Measurements from ENCODE around the gene ACOX1. TPM values are rescaled to one million over a fixed set of nuclear protein-coding genes. Genes with fewer than 3 reads are reported as not detected.

ACOX1 gene
- total RNA-seq, 2 donors from 2014 or later = 22.5 to 37.6 TPM

DNA sequence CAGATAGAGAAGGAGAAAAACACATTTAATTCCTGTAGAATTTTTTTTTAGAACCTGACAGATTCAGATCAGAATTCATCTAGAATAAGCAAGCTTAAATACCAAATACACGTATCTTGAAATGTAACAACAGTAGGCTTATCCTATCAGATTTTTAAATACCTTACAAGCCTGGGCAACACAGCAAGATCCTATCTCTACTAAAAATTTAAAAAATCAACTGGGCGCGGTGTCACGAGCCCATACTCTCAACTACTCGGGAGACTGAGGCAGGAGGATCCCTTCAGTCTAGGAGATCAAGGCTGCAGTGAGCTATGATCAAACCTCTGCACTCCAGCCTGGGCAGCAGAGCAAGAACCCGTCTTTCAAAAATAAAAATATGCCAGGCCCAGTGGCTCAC, 13.5 kb downstream of the ACOX1 start:
- Histone ChIP-seq H3K27ac (no peak overlapping the region), H3K36me3 (peaks cover 7% of the 10 kb centered on the region), H3K4me3 (no peak overlapping the region), H3K4me1 (ENCODE audit: control insufficient read depth in 1 of 2, low read depth in 2 of 2) (no peaks in the 10 kb centered on the region), H3K27me3 (replicated peaks; ENCODE audit: insufficient read depth) (no peaks in the 10 kb centered on the region), H3K9me3 (no peaks in the 10 kb centered on the region)
- ATAC-seq (ENCODE audit: insufficient number of reproducible peaks, low FRiP score, low read depth) (no peak), DNase-seq (ENCODE audit: low spot score) (no peak)
- TF ChIP-seq, protein P1, sequence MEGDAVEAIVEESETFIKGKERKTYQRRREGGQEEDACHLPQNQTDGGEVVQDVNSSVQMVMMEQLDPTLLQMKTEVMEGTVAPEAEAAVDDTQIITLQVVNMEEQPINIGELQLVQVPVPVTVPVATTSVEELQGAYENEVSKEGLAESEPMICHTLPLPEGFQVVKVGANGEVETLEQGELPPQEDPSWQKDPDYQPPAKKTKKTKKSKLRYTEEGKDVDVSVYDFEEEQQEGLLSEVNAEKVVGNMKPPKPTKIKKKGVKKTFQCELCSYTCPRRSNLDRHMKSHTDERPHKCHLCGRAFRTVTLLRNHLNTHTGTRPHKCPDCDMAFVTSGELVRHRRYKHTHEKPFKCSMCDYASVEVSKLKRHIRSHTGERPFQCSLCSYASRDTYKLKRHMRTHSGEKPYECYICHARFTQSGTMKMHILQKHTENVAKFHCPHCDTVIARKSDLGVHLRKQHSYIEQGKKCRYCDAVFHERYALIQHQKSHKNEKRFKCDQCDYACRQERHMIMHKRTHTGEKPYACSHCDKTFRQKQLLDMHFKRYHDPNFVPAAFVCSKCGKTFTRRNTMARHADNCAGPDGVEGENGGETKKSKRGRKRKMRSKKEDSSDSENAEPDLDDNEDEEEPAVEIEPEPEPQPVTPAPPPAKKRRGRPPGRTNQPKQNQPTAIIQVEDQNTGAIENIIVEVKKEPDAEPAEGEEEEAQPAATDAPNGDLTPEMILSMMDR (IDR thresholded peaks at IDR 0.05) = no peak

DNA sequence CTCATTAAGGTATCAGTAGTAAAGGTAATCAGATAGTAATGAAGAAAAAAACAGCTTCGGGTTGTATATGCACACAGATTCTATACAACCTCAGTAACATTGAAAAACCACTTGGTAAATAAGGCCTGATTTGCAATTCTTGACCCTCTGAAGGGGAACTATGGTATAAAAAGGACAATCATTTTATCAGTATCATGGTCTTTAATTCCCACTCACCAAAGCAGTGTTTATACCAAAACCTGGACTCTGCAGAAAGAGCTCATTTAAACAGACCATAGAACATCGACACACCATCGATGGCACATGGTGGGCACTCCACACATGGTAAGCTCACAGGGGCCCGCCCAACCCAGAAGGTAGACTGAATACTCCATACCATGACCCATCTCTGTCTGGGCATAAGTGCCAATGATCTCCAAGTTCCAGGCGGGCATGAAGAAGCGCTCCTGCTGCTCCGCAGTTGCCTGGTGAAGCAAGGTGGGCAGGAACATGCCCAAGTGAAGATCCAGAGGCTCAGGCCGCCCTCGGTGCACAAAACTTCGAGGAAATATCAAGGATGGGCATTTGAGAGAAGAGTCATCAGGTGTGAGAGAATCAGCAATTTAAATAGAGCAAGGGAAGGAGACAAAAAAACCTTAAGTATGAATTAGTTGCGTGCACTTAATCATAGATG, 19.0 kb downstream of the ACOX1 start:
- H3K9me3 ChIP-seq = no peaks in the 10 kb centered on the region
- no peak overlapping the region for H3K4me3 ChIP-seq
- H3K27ac ChIP-seq = no peak overlapping the region
- H3K36me3 ChIP-seq = peaks cover 15% of the 10 kb centered on the region
- H3K4me1 ChIP-seq (ENCODE audit: control insufficient read depth in 1 of 2, low read depth in 2 of 2) = no peaks in the 10 kb centered on the region
- ATAC-seq (ENCODE audit: insufficient number of reproducible peaks, low FRiP score, low read depth) (no peak), DNase-seq (ENCODE audit: low spot score) (no peak)
- TF ChIP-seq, protein P1 (IDR thresholded peaks at IDR 0.05) = no peak
- H3K27me3 ChIP-seq (replicated peaks; ENCODE audit: insufficient read depth) = no peaks in the 10 kb centered on the region

DNA sequence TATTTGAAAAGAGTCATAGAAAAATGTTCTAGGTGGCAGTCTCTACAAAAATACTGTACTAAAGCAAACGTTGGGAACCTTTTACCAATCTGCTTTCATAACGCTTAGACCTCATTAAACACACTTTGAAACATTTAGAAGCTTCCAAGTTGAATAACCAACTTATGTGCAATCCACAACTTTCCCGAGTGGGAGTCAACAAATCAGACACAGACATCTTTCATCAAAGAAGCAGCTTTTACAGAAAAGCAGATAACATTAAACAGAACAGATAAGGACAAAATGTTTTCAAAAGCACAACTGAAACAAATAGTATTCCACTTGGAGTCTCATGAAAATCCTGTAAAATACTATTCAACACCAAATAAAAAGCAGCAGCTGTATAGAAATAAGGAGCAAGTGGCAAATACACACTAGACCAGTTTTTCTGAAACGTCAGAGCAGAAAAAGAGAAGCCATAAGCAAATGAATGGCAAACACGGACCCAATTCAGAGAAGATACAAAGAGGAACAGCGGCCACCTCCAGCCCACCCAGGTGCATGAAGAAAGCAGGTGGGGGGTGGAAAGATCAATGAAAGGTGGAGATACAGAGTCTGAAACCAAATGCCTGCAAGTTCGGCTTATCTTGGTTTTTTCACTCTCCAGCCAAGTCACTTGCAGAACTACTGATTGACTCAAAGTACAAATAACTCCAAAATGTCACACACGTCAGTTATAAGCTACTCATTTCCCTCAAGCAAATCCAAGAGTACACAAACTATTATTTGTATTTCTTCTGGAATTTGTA, 19.7 kb downstream of the ACOX1 start:
- H3K4me1 ChIP-seq (ENCODE audit: control insufficient read depth in 1 of 2, low read depth in 2 of 2) = no peaks in the 10 kb centered on the region
- H3K36me3 ChIP-seq = peaks cover 21% of the 10 kb centered on the region
- no peak for DNase-seq (ENCODE audit: low spot score)
- ATAC-seq (ENCODE audit: insufficient number of reproducible peaks, low FRiP score, low read depth) = no peak
- TF ChIP-seq, protein P1 (IDR thresholded peaks at IDR 0.05) = no peak
- H3K4me3 ChIP-seq = no peak overlapping the region
- H3K27me3 ChIP-seq (replicated peaks; ENCODE audit: insufficient read depth) = no peaks in the 10 kb centered on the region
- no peaks in the 10 kb centered on the region for H3K9me3 ChIP-seq
- no peak overlapping the region for H3K27ac ChIP-seq

DNA sequence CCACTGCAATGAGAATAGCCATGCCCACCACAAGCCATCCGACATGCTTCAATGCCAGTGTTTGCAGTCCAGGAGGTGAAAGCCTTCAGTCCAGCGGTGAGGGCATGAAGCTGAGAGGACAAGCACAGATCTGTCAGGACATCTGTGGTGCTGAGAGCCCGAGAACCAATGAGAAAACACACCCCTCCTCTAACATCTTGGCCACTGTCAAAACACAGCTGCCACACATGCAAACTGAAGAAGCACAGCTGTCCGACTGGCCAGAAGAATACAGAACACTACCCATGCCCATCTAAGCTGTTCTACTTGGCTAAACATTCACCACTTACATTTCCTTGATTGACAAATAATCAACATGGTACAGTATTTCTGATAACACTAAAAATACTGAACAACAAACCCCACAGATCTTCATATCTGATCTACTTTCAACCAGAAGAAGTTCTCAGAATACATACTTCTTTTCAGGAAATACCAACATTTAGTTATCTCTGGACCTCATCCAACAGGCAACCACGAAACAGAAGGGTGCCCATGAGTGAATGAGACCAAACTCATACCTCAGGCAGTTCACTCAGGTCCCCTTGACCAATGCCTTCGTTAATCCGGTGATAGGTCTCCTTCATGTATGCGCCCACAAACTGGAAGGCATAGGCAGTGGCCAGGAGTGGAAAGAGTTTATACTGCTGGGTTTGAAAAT, 28.0 kb downstream of the ACOX1 start:
- no peak overlapping the region for H3K4me3 ChIP-seq
- H3K9me3 ChIP-seq = no peaks in the 10 kb centered on the region
- TF ChIP-seq, protein P1 (IDR thresholded peaks at IDR 0.05) = no peak
- no peak overlapping the region for H3K27ac ChIP-seq
- H3K36me3 ChIP-seq = peaks cover 62% of the 10 kb centered on the region
- no peak for ATAC-seq (ENCODE audit: insufficient number of reproducible peaks, low FRiP score, low read depth)
- DNase-seq (ENCODE audit: low spot score) = no peak
- no peaks in the 10 kb centered on the region for H3K4me1 ChIP-seq (ENCODE audit: control insufficient read depth in 1 of 2, low read depth in 2 of 2)
- no peaks in the 10 kb centered on the region for H3K27me3 ChIP-seq (replicated peaks; ENCODE audit: insufficient read depth)

DNA sequence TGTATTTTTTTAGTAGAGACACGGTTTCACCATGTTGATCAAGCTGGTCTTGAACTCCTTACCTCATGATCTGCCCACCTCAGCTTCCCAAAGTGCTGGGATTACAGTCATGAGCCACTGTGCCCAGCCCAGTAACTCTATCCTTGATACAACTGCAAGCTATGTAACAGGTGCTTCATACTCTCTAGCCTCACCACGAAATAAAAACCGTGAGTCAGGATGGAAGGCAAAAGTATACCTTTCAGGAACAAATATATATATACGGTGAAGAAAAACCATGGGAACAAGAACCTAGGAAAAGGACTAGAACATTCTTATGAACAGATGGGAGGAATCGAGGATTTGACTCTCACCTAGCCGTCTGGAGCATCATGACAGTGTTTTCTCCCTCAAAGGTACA, 28.5 kb downstream of the ACOX1 start:
- no peak overlapping the region for H3K4me3 ChIP-seq
- DNase-seq (ENCODE audit: low spot score) = no peak

More for the DNA sequence above, 28.5 kb downstream of the ACOX1 start:
- no peaks in the 10 kb centered on the region for H3K27me3 ChIP-seq (replicated peaks; ENCODE audit: insufficient read depth)
- H3K4me1 ChIP-seq (ENCODE audit: control insufficient read depth in 1 of 2, low read depth in 2 of 2) = no peaks in the 10 kb centered on the region
- no peaks in the 10 kb centered on the region for H3K9me3 ChIP-seq
- TF ChIP-seq, protein P1 (IDR thresholded peaks at IDR 0.05) = no peak
- H3K36me3 ChIP-seq = peaks cover 62% of the 10 kb centered on the region
- H3K27ac ChIP-seq = no peak overlapping the region
- ATAC-seq (ENCODE audit: insufficient number of reproducible peaks, low FRiP score, low read depth) = no peak
